ENCODE data around the gene TNFSF8. TPM values are rescaled to one million over a fixed set of nuclear protein-coding genes. Genes with fewer than 3 reads are reported as not detected.
A peak's percentile ranks its signal among the peaks of the same experiment; 100 is the strongest.

The TNFSF8 gene
- total RNA-seq, 2 experiments from 2014 or later, result 70.9 to 71.6 TPM

DNA sequence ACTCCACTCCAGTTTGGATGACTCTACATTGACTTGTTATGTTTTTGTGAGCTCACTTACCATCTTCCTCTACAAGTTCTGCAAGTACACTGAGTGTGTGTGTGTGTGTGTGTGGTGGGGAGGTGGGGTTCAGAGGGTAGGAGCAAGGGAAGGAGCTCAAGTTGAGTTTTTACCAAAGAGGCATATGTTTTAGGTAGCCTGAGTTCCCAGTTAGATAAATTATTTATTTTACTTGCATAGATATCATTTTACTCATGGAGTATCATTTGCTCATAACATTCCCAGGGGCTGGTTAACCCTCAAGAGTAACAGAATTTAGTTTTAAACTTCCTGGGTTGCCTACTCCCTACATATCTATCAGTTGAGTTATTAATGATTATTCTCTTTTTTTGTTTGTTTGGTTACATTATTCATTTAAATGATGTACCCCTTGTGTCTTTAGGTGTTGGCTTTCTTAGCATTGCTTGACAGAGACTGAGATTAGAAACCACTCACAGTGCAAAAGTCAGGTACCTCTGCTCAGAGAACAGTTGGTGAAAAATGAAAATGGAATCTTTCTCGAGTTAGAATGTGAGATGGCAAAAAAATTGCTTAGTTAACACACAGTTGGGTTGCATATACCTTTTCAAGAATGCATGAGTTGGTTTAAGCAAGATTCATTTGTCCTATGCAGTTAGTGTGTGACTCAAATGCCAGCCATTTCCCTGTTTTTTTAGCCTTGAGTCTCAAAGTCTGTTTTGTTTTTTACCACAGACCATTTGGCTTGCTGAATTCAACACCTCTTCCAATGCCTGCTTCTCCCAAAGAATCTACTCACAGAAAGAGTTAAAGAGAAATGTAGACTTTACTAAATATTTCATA lies 29.2 kb downstream of the TNFSF8 start:
- Mint-ChIP-seq H3K36me3 (ENCODE audit: low read depth) (peaks cover 58% of the 10 kb centered on the region), H3K9me3 (no peaks in the 10 kb centered on the region), H3K27me3 (no peaks in the 10 kb centered on the region), H3K4me1 (ENCODE audit: low read depth) (peaks cover 4% of the 10 kb centered on the region), H3K4me3 (no peak overlapping the region), H3K27ac (no peak overlapping the region)
- DNase-seq (no peak), ATAC-seq (ENCODE audit: poor library complexity) (no peak)
- peaks cover 54% of the 10 kb centered on the region for H3K36me3 ChIP-seq (ENCODE audit: insufficient read depth, low read length)
- no peak overlapping the region for H3K27ac ChIP-seq (ENCODE audit: low read depth in 1 of 2, low read length in 2 of 2)
- no peaks in the 10 kb centered on the region for H3K9me3 ChIP-seq (ENCODE audit: control insufficient read depth in 1 of 2, insufficient read depth in 1 of 2, low read length in 2 of 2)
- H3K27me3 ChIP-seq (ENCODE audit: control insufficient read depth in 1 of 2, insufficient read depth in 2 of 2, low read length in 2 of 2), result no peaks in the 10 kb centered on the region
- CTCF ChIA-PET, result interaction anchor here (1.2 kb wide), 1 partner anchor 13 kb away, joined by 3 read pairs; no protein-coding TSS in a partner anchor
- H3K4me3 ChIP-seq (ENCODE audit: low read length), result no peak overlapping the region
- H3K4me1 ChIP-seq (ENCODE audit: insufficient read depth, low read length), result peaks cover 84% of the 10 kb centered on the region
- no peak for TF ChIP-seq CTCF (IDR thresholded peaks at IDR 0.05)
- intact Hi-C loops (cut with DNase I, micrococcal nuclease), result loop anchor here in 1 of 2 experiments (5.0 to 10.0 kb wide), 2 partner anchors 34 to 396 kb away; partner anchors contain the start of gene WHRN
- POLR2A ChIA-PET, result interaction anchor here (3.5 to 3.9 kb wide), 2 partner anchors 13 to 28 kb away, joined by 34 to 86 read pairs; partner anchors contain the start of gene TNFSF8

DNA sequence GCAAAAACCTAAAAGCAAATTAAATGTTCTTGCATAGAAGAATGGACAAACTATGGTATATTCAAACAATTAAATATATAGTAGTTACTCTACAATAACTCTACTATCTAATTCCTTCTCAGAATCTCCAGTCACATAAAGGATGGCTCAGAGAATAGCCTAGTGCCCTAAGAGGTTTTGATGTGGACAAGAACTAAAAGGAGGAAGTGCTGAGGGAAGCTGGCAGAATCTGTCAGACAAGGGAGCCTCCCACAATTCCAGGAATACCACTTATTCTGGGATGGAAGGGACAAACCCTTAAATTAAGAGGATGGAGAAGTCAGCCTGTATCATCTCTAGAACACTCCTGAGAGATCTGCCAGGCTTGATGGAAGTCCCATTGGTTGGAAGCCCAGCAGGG lies 30.4 kb downstream of the TNFSF8 start:
- intact Hi-C loops (cut with DNase I, micrococcal nuclease), result loop anchor here in 1 of 2 experiments (5.0 to 10.0 kb wide), 2 partner anchors 33 to 395 kb away; partner anchors contain the start of gene WHRN
- Mint-ChIP-seq H3K4me1 (ENCODE audit: low read depth) (peaks cover 16% of the 10 kb centered on the region), H3K27me3 (no peaks in the 10 kb centered on the region), H3K36me3 (ENCODE audit: low read depth) (peaks cover 55% of the 10 kb centered on the region), H3K9me3 (no peaks in the 10 kb centered on the region), H3K27ac (no peak overlapping the region), H3K4me3 (no peak overlapping the region)
- DNase-seq (no peak), ATAC-seq (ENCODE audit: poor library complexity) (no peak)
- no peak for TF ChIP-seq CTCF (IDR thresholded peaks at IDR 0.05)
- CTCF ChIA-PET, result interaction anchor here (0.6 to 1.2 kb wide), 4 partner anchors 12 to 340 kb away, joined by 3 read pairs; no protein-coding TSS in a partner anchor
- H3K27me3 ChIP-seq (ENCODE audit: control insufficient read depth in 1 of 2, insufficient read depth in 2 of 2, low read length in 2 of 2), result no peaks in the 10 kb centered on the region
- no peaks in the 10 kb centered on the region for H3K9me3 ChIP-seq (ENCODE audit: control insufficient read depth in 1 of 2, insufficient read depth in 1 of 2, low read length in 2 of 2)
- no peak overlapping the region for H3K4me3 ChIP-seq (ENCODE audit: low read length)
- POLR2A ChIA-PET, result interaction anchor here (1.1 to 3.9 kb wide), 6 partner anchors 10 to 58 kb away, joined by 3 to 86 read pairs (median 25); partner anchors contain the start of gene TNFSF8
- peaks cover 46% of the 10 kb centered on the region for H3K36me3 ChIP-seq (ENCODE audit: insufficient read depth, low read length)
- H3K27ac ChIP-seq (ENCODE audit: low read depth in 1 of 2, low read length in 2 of 2), result peak overlapping the region in 1 of 2 donors; percentile 26
- peaks cover 81% of the 10 kb centered on the region for H3K4me1 ChIP-seq (ENCODE audit: insufficient read depth, low read length)

- peaks cover 21% of the 10 kb centered on the region for H3K4me1 Mint-ChIP-seq (ENCODE audit: low read depth)
- intact Hi-C loops (cut with DNase I, micrococcal nuclease), result no loop called here
- ATAC-seq (ENCODE audit: poor library complexity) (no peak), DNase-seq (no peak)
- POLR2A ChIA-PET, result interaction anchor here (0.6 to 3.9 kb wide), 21 partner anchors 8 to 500 kb away, joined by 3 to 86 read pairs (median 5); partner anchors contain the start of genes ATP6V1G1 and TNFSF8
- CTCF ChIA-PET, result interaction anchor here (0.6 to 1.3 kb wide), 4 partner anchors 11 to 339 kb away, joined by 3 to 5 read pairs (median 3); no protein-coding TSS in a partner anchor
- no peaks in the 10 kb centered on the region for H3K9me3 Mint-ChIP-seq
- TF ChIP-seq CTCF (IDR thresholded peaks at IDR 0.05), result no peak
- no peaks in the 10 kb centered on the region for H3K27me3 Mint-ChIP-seq
- Histone ChIP-seq H3K27ac (ENCODE audit: low read depth in 1 of 2, low read length in 2 of 2) (peak overlapping the region in 1 of 2 donors; percentile 10), H3K27me3 (ENCODE audit: control insufficient read depth in 1 of 2, insufficient read depth in 2 of 2, low read length in 2 of 2) (no peaks in the 10 kb centered on the region), H3K4me1 (ENCODE audit: insufficient read depth, low read length) (peaks cover 84% of the 10 kb centered on the region), H3K4me3 (ENCODE audit: low read length) (no peak overlapping the region), H3K36me3 (ENCODE audit: insufficient read depth, low read length) (peaks cover 40% of the 10 kb centered on the region), H3K9me3 (ENCODE audit: control insufficient read depth in 1 of 2, insufficient read depth in 1 of 2, low read length in 2 of 2) (no peaks in the 10 kb centered on the region)
- H3K4me3 Mint-ChIP-seq, result no peak overlapping the region
- H3K27ac Mint-ChIP-seq, result no peak overlapping the region
- H3K36me3 Mint-ChIP-seq (ENCODE audit: low read depth), result peaks cover 50% of the 10 kb centered on the region
These were observed 30.9 kb downstream of the TNFSF8 start for GRCh38 chr9:114899461-114899860.

All from CD4-positive, alpha-beta T cell (primary cell).